ENCODE results near the gene S100Z.

- TF ChIP-seq CTCF (IDR thresholded peaks at IDR 0.05; ENCODE audit: insufficient read depth, low read depth, low read length) (no peak), EZH2 (IDR thresholded peaks at IDR 0.05; ENCODE audit: insufficient read depth, low read length) (no peak)
Observed at GRCh38 chr5:76952795-76953536, 103.2 kb downstream of the S100Z start, which contains the start of gene CRHBP.

Data from astrocyte (in vitro differentiated cells and primary cell).